ENCODE data around the gene ARID2.

The ARID2 gene

GRCh38 chr12:45853550-45853949 is 124.0 kb downstream of the ARID2 start:
- H3K36me3 ChIP-seq (ENCODE audit: control insufficient read depth, insufficient read depth, low read length), result no peaks in the 10 kb centered on the region
- H3K27ac ChIP-seq, result no peak overlapping the region
- H3K9me3 ChIP-seq (ENCODE audit: control insufficient read depth, low read length), result no peaks in the 10 kb centered on the region
- no peak overlapping the region for H3K9ac ChIP-seq
- H3K79me2 ChIP-seq, result no peaks in the 10 kb centered on the region
- no peaks in the 10 kb centered on the region for H3K27me3 ChIP-seq (ENCODE audit: control insufficient read depth, insufficient read depth, low read length)
- no peak for TF ChIP-seq CTCF (IDR thresholded peaks at IDR 0.05)
- H3K4me3 ChIP-seq (ENCODE audit: low read depth, low read length), result no peak overlapping the region
- no peaks in the 10 kb centered on the region for H3K4me1 ChIP-seq
- H2AFZ ChIP-seq, result no peak overlapping the region
- H3K4me2 ChIP-seq (ENCODE audit: low read length), result no peak overlapping the region

GRCh38 chr12:45863332-45863731 is 133.8 kb downstream of the ARID2 start:
- Histone ChIP-seq H3K79me2 (no peaks in the 10 kb centered on the region), H3K4me2 (ENCODE audit: low read length) (no peak overlapping the region), H3K4me3 (ENCODE audit: low read depth, low read length) (no peak overlapping the region), H2AFZ (no peak overlapping the region), H3K36me3 (ENCODE audit: control insufficient read depth, insufficient read depth, low read length) (no peaks in the 10 kb centered on the region), H3K27ac (no peak overlapping the region), H3K9me3 (ENCODE audit: control insufficient read depth, low read length) (no peaks in the 10 kb centered on the region), H3K27me3 (ENCODE audit: control insufficient read depth, insufficient read depth, low read length) (no peaks in the 10 kb centered on the region), H3K9ac (no peak overlapping the region), H3K4me1 (no peaks in the 10 kb centered on the region)
- no peak for TF ChIP-seq CTCF (IDR thresholded peaks at IDR 0.05)

GRCh38 chr12:45866299-45866698 is 136.8 kb downstream of the ARID2 start:
- Histone ChIP-seq H3K4me2 (ENCODE audit: low read length) (no peak overlapping the region), H3K4me1 (no peaks in the 10 kb centered on the region)

GRCh38 chr12:45872446-45872845 is 142.9 kb downstream of the ARID2 start:
- no peaks in the 10 kb centered on the region for H3K27me3 ChIP-seq (ENCODE audit: control insufficient read depth, insufficient read depth, low read length)
- H3K79me2 ChIP-seq, result peaks cover 10% of the 10 kb centered on the region
- no peak for TF ChIP-seq CTCF (IDR thresholded peaks at IDR 0.05)
- no peaks in the 10 kb centered on the region for H3K9me3 ChIP-seq (ENCODE audit: control insufficient read depth, low read length)
- no peak overlapping the region for H3K27ac ChIP-seq
- H3K4me1 ChIP-seq, result no peaks in the 10 kb centered on the region
- no peak overlapping the region for H3K4me3 ChIP-seq (ENCODE audit: low read depth, low read length)
- no peak overlapping the region for H3K4me2 ChIP-seq (ENCODE audit: low read length)
- no peaks in the 10 kb centered on the region for H3K36me3 ChIP-seq (ENCODE audit: control insufficient read depth, insufficient read depth, low read length)
- H2AFZ ChIP-seq, result no peak overlapping the region
- H3K9ac ChIP-seq, result no peak overlapping the region

More at GRCh38 chr12:45866299-45866698, 136.8 kb downstream of the ARID2 start:
- H3K36me3 ChIP-seq (ENCODE audit: control insufficient read depth, insufficient read depth, low read length), result no peaks in the 10 kb centered on the region
- H3K79me2 ChIP-seq, result no peaks in the 10 kb centered on the region
- no peaks in the 10 kb centered on the region for H3K9me3 ChIP-seq (ENCODE audit: control insufficient read depth, low read length)
- H3K9ac ChIP-seq, result no peak overlapping the region
- H2AFZ ChIP-seq, result no peak overlapping the region
- no peak overlapping the region for H3K4me3 ChIP-seq (ENCODE audit: low read depth, low read length)
- H3K27me3 ChIP-seq (ENCODE audit: control insufficient read depth, insufficient read depth, low read length), result no peaks in the 10 kb centered on the region
- no peak overlapping the region for H3K27ac ChIP-seq
- TF ChIP-seq CTCF (IDR thresholded peaks at IDR 0.05), result no peak

GRCh38 chr12:45877069-45877468 is 147.6 kb downstream of the ARID2 start:
- Histone ChIP-seq H3K4me1 (peaks cover 5% of the 10 kb centered on the region), H3K9me3 (ENCODE audit: control insufficient read depth, low read length) (no peaks in the 10 kb centered on the region), H3K4me3 (ENCODE audit: low read depth, low read length) (no peak overlapping the region), H3K9ac (no peak overlapping the region), H3K79me2 (peaks cover 10% of the 10 kb centered on the region), H3K36me3 (ENCODE audit: control insufficient read depth, insufficient read depth, low read length) (no peaks in the 10 kb centered on the region), H3K27me3 (ENCODE audit: control insufficient read depth, insufficient read depth, low read length) (no peaks in the 10 kb centered on the region), H3K27ac (no peak overlapping the region), H3K4me2 (ENCODE audit: low read length) (no peak overlapping the region), H2AFZ (no peak overlapping the region)
- TF ChIP-seq CTCF (IDR thresholded peaks at IDR 0.05), result no peak

Data from parathyroid adenoma (tissue), 2 donors.